ENCODE data around the gene CRACDL.
A peak's percentile ranks its signal among the peaks of the same experiment; 100 is the strongest.

The CRACDL gene, protein sequence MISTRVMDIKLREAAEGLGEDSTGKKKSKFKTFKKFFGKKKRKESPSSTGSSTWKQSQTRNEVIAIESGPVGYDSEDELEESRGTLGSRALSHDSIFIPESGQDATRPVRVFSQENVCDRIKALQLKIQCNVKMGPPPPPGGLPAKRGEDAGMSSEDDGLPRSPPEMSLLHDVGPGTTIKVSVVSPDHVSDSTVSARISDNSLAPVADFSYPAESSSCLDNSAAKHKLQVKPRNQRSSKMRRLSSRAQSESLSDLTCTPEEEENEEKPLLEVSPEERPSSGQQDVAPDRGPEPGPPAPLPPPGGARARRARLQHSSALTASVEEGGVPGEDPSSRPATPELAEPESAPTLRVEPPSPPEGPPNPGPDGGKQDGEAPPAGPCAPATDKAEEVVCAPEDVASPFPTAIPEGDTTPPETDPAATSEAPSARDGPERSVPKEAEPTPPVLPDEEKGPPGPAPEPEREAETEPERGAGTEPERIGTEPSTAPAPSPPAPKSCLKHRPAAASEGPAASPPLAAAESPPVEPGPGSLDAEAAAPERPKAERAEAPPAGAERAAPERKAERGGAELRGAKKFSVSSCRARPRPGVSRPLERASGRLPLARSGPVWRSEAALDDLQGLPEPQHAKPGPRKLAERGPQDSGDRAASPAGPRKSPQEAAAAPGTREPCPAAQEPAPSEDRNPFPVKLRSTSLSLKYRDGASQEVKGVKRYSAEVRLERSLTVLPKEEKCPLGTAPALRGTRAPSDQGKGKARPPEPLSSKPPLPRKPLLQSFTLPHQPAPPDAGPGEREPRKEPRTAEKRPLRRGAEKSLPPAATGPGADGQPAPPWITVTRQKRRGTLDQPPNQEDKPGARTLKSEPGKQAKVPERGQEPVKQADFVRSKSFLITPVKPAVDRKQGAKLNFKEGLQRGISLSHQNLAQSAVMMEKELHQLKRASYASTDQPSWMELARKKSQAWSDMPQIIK

DNA sequence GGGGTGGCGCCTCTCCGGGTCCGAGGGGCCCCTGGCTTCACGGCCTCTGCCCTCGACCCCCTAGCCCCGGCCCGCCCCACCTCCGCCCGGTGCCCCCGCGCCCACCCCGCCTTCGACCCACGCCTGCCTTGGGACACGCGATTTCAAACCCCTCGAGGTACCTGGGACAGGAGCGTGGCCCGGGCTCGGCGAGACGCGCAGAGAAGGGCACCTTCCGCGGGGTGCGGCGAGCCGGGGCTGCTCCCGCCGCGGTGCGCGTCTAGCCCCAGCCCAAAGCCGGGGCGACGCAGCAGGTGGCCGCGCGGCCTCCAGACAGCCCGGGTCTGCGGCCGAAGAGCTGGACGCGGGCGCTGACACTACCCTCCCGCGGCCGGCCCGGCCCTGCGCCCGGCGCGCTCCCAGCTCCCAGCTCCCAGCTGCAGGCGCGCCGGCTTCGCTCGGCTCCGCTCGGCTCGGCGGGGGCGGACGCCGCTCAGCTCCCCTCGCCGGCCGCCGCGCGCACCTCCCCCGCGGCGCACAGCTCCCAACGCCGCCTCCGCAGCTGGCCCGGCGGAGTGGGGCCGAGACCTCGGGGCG is at the start of gene CRACDL:
TSS of gene CRACDL (minus strand) at position 449 of the 576 bp plus-strand sequence. CDS start 89,425 bp downstream, outside the sequence.
- DNase-seq: peak in 1 of 2 experiments; percentile 39

DNA sequence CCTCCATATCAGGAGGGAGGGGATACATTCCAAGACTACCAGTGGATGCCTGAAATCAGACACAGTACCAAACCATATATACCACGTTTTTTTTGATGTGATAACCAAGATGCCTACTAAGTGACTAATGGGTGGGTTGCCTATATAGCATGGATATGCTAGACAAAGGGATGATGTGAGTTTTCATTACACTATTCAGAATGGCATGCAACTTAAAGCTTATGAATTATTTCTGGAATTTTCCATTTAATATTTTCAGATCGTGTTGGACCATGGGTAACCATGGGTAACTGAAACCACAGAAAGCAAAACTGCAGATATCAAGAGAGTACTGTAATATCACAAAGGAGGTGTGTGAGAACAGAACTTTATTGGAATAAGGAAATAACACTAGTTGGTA is 39.6 kb upstream of the CRACDL start:
- no peak for DNase-seq

DNA sequence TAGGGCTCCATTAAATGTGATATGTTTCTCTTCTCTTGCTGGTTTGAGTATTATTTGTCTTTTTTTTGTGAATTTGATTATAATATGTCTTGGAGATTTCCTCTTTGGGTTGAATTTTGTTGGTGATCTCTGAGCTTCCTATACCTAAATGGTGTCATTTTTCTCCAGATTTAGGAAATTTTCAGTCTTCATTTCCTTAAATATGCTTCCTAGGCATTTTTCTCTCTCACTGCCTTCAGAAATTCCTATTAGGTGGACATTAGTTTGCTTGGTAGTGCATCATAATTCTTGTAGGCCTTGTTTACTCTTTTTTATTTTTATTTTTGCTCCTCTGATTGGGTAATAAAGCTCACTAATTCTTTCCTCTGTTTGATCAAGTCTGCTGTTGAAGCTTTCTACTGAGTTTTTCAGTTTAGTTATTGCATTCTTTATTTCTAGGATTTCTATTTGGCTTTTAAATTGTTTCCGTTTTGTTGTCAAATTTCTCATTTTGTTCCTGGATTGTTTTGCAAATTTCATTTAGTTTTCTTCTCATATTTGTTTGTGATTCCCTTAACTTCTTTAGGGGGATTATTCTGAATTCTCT is 36.6 kb upstream of the CRACDL start:
- no peak for DNase-seq

DNA sequence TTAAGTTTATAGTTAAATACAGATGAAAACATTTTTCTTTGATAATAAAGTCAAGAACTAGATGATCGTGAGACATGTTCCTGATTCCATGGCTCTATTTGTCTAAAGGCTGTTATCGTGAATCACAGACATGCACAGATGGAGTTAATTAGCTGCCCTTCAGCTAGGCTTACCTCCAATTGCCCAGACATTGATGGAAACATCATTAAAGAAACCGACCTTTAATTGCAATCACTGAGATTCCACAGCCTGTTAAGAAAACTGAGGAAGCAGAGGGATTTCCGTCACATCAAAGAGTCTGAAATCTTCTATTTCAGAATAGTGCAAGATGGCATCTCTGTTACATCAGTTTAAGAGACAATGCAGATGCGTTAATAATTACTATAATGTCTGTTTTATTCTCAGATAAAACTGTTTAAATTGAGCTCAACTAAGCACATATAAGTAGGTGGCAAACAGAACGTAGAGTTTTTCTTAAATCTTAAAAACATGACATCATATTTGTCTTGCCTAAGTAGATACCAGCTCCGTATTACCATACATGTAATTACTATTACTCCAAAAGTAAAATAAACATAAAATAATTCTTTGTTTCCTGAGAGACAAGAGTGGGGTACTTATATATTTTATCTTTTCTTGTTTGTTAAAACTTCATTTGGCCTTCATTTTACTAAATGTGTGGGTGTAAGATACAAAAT is 23.9 kb upstream of the CRACDL start:
- no peak for DNase-seq

DNA sequence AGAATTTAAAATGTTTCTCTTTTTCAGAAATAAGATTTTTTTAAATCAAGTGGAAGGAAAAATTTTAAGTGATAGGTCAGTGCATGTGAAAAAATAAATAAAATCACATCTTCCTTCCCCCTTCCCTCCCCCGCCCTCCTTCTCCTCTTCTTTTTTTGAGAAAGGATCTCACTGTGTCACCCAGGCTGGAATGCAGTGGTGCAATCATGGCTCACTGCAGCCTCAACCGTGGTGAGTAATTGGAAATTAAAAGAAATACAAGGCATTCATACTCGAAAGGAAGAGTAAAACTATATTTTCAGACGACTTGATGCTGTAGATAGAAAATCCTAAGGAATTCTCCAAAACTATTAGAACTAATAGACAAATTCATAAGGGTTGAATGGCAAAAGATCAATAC is 16.9 kb upstream of the CRACDL start:
- DNase-seq: no peak

DNA sequence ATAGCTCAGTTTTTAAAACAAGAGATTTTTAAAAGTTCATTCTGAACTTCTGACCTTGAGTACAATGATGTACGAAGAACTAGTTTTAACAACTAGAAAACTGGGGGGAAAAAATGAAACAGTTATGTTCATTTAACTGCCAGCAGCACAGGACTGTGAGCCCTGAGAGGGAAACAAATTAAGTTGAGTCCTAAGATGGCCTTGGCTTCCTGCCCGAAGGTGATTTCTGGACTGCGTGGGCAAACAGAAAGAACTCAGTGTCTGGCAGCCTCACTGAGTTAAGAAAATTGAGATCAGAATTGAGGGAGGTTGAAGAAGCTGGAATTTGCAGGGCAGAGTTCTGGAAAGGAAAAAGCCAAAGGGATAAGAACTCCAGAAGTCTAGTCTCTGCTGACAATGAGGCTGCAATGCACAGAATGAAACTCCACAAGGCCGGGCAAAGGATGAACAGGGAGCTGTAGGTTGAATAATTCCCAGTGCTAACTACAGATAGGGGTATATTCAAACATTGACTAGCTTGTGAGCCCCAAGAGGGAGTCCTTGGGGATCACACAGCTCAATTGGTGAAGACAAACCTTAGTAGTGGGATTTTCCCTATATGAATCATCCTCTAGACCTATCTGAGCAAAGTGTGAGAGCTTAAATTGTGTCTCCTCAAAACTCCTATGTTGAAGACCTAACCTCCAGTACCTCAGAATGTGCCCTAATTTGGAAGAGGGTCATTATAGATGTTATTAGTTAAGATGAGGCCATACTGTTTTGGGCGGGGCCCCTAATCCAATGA is 13.1 kb upstream of the CRACDL start:
- no peak for DNase-seq

DNA sequence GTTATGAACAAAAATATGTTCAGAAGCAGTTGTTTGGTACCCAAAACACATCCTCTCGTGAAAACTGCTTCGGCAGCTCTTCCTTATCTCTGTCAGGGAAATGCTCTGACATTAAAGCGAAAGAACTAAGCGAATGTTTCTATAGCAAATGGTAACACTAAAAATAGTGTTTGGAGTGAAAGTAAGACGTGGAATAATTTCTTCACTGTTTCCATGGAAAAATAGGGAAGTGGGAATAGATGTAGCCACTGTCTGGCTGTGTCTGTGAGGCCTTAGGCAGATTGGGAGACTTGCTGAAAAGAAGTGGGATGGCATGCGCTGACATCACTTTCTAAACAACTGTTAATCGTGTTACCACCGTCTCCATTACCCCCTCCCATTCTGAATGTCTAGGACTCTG is 11.5 kb upstream of the CRACDL start:
- no peak for DNase-seq

DNA sequence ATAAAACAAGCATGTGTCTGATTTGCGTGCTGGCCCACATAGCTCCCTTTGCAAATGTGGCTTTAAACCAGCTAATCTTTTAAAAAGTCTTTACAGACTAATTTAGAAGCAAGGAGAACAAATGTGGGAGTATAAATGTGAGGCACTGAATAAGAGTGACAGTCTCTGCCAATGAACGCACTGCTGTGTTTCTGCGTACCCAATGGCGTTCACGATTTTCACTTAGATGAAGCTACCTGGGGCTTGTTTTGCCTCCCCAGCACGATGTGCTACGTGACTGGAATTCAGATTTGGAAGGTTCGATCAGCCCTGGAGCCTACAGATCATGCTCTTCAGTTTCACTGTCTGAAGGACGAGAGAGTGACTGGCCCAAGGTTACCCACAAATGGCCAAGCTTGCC is 10.8 kb upstream of the CRACDL start:
- no peak for DNase-seq

DNA sequence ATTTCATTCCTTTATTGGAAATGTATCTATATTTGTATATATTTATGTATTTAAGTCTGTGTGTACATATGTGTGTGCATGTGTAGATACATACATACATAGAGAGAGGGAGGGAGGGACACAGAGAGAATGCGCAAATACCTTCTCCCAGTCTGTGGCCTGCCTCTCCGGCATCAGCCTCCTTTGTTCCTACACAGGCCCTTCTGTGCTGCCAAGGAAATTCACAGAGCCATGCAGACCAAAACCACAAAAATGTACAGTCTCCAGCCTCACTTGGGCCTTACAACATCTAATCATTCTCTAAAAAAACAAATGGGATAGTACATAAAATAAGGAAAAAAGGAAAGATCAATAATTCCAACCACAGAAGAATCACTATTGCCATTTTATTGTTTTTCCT is 8.8 kb upstream of the CRACDL start:
- DNase-seq: no peak

DNA sequence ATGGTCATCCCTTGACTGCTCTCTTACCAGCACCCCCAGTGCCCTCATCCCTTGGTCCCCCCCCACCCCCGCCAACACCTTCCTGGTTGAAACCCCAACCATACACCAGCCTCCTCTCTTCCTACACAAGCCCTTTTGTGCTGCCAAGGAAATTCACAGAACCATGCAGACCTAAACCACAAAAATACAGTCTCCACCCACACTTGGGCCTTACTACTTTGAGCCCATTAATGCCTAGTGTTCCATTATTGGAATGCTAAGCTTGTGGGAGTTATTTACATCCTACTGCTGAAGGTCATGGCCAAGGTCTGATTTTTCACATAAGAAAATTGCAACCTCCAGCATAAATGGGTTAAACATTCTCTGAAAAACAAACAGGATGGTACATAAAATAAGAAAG is 4.1 kb upstream of the CRACDL start:
- DNase-seq: no peak

DNA sequence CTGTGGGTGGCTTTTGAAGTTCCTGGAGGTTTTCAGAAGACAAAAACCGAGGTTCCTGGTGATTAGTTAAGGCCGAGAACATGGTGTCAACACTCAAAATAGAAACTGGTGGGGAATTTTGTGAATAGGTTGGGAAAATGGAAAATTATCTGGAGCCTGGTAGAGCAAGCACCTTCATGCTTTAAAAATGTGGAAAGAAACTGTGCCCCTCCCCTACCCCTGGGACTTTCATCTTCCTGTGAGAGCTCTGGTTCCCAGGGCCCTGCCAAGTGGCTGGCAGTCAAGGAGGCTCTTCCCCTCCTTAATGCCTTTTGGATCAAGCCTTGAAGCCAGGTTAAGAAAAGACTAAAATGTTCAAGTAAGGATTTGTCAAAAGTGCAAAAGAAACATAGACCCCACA is 1.9 kb upstream of the CRACDL start:
- DNase-seq: no peak

DNA sequence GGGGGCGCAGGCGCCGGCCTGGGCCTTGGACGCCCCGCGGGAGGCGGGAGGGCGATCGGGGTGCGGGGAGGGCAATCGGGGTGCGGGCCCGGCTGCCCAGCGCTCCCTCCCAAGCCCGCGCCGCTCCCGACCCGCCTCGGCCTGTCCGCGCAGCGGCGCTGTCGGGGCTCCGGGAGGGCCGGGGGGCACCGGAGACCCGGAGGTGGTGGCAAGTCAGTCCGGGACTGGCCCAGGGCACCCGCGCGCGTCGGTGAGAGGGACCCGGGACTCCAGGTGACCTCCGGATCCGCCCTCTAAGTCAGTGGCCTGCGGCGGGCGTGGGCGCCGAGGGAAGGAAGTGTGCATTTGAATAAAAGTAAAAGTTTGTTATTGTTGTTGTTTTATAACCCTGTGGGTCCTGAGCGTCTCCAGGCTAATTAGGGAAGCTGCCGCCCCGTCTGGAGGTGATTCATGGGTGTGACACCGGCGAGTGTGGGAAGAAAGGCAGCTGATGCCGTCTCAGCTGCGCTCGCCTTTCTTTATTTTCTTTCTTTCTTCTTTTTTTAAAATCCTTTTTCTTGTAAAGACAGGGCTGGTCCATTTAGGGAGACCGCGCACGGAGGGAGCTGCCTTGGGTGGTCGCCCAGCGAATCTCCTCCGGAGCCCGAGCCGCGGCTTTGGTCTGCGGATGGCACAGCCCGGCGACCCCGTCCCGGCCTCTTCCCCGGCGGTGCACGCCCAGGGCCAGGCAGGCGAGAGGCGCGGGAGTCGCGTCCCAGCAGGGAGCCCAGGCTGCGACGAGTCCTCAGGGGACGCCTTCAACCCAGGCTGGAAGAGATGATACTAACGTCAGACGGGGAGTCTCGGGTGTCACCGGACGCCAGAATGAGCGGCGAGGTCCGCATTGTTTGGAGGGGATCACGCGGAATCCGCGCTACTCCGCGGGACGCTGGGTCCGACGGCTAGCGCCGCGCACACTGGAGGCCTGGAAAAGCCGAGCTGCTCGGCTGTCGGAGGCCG is 627 bp upstream of the CRACDL start:
- DNase-seq: peak in 1 of 2 experiments; percentile 45

DNA sequence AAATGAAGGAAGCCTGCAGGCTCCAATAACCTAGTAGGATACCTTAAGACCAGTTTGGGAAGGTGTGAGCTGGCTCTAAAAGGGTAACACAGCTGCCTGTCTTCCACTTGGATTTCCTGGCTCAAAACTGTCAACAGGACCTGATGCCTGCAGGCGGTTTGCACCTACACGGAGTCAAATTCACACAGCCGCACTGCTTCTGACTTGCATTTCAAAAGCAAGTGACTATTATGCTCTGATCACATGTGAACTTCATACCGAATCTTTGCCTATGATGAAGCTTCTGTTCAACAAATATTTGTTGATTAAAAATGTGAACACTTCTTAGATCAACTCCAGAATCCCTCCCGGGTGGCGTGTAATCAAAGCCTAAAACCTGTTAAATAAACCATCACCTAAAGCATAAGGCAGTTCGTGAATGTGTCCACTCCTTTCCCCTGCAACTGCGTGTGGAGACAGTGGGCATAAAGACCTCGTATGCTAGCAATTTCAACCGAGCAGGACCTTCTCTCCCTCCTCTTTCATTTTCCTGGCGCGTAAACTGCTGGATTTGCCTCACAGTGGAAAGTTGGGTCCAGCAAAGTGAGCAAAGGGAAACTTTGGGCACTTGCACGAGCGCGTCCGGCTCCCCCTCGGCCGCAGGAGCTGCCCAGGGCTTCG is 784 bp downstream of the CRACDL start:
- DNase-seq: no peak

DNA sequence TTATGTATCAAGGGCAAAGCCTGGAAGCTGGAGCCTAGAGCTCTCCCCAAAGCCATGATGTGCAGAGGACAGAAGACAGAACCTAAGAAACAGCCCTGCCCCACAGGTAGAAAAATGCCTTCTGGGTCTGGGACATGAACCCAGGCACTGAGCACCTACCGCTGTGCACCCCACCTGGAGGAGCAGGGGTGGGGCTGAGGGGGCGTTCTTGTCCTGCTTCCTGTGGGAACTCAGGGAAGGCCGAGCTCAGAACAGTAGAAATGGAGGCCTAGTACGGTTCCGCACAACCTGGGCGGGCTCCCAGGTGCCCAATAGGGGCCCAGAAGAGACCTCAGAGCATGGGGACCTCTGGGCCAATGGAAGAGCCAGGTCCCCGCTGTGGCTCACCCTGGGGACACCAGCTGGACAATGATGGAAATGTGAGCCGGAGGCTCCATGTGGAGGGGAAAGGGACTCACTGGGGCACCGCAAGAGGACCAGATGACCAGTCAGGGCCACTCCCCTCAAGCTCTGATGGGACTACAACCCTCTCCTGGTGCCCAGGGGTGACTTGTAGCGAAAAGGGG is 3.2 kb downstream of the CRACDL start:
- DNase-seq: no peak

DNA sequence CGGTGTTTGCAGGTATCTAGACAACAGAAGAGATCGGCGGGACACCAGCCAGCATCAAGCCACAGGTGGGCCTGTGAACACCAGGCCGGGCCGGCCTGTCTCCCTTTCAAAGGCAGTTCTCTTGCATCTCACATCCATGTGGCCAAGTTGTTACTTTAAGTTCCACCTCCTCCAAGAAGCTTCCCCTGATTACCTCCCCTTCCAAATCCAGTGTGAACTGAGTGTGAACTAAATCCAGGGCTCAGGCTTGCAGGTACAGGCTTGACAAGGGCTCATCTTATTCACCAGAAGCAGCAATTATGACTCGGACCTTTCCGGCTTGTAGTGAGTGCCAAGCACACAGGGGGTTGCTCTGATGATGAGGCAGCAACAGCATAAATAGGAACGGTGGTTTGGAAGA is 3.9 kb downstream of the CRACDL start:
- DNase-seq: no peak

DNA sequence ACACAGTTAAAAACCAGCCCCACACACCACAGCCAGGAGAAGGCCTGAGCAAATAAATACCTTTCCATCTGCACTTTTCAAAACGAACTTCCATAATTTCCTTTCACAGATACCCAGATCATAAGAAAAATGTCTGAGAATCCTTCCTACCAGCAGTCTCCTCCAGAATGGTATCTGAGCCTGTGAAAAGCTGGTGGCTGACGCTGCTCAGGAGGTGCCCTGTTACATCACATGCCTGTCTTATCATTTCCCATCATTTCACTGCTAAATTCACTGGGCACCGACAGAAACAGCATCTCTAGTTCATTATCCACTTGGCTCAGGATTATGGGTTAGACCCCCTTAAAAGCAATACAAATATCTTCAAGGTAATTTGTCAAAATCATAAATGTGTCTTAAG is 4.4 kb downstream of the CRACDL start:
- no peak for DNase-seq

DNA sequence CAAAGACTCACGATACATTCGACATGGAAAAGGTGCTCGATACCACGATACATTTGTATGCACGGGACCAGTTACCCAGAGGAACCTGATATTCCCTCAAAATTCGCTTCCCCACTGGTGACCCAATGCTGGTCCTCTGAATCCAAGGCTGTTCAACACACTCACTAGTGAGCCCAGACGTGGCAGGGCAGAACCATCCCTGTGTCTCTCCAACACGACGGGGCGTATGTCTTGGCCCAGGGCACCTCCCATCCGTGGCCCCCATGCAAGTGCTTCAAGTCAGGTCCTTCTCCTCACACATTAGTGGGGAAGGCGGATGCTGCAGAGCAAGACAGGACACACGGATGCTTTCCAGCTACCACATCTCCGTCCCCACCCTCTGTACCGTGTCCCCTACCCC is 6.1 kb downstream of the CRACDL start:
- DNase-seq: no peak

DNA sequence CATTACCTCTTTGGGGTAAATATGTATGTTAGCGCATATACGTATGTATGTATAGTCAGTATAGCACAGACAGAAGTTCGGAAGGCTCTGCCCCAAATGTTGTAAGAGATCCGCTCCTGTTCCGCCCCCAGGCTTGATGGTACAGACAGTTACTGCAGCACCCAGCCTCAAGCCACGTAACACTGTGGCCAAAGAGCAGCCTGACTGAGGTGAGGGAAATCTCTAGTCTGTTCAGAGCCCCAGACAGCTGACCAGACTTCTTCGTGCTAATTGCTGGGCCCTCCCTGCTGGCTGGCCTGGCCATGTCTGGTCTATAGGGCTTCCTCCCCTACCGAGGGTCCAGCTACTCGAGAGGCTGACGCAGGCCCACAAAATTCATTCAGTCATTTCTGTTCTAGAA is 7.8 kb downstream of the CRACDL start:
- no peak for DNase-seq

DNA sequence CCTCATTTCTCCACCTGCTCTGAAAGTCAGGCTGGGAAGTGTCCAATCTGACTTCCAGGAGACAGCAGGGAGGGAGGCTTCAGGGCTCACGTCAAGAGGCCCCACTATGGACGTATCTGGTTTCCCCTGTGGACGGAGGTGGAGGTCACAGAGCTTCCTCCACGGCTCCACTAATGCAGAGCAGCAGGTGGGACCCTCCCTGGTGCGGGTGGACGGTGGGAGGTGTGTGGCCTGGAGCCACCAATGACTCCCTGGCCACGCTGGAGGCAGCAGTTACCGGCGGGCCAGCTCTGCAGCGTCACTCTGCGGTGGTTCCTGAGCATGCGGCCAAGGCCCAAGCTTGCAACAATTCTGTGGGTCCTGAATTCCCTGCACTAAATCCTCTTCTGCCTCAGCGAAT is 9.0 kb downstream of the CRACDL start:
- DNase-seq: no peak
